K562 (cell line): Measurements from ENCODE around the gene TICRR. TPM values are rescaled to one million over a fixed set of nuclear protein-coding genes. Genes with fewer than 3 reads are reported as not detected.

Experiments used
- ATAC-seq: fragments of 200-7000 bp; cut with Tn5 transposase; 3 replicates; pipeline ENCODE4 v1.9.1; 2020; ENCODE audit warnings: moderate library complexity
- BruUV-seq: library from RNA; stranded (reverse); fragments of 400-500 nt; replicated peaks from 2 replicates; lab custom pipeline; 2021; lab: Mats Ljungman, UMichigan
- CTCF ChIA-PET: fragments of 300-600 bp; formaldehyde crosslinking; extraction: SDS; loops from one replicate; lab custom pipeline; 2021; ENCODE audit warnings: low intra/inter-chr PET ratio; lab: Yijun Ruan, JAX
- POLR2A ChIA-PET: fragments of 300-600, 350-650 bp; sonication (Branson Sonifier 250); formaldehyde crosslinking; extraction: SDS; loops from one replicate; lab custom pipeline; 2021; ENCODE audit warnings: antibody characterized with exemption, inconsistent platforms; lab: Yijun Ruan, JAX
- DNase-seq, 4 experiments: peaks; one replicate each; pipeline versions ENCODE4 v3.0.0 to v3.0.0-alpha.2; 2011 to 2018; ENCODE audit warnings: low spot score in 3 of 4, mixed read lengths in 3 of 4; ENCODE audit errors: extremely low read depth in 1 of 4
- FAIRE-seq: peaks from 2 replicates; lab custom pipeline; 2011; peaks lifted over from hg19 to GRCh38; lab: Jason Lieb, UNC
- H2AFZ ChIP-seq: 2 replicates; pipeline ENCODE4 v1.6.0; 2011; ENCODE audit warnings: low read depth, low read length, control low read depth, inconsistent platforms
- H3K27ac ChIP-seq: fragments of 200-600 bp; 3 replicates; pipeline ENCODE4 v1.8.0; 2011; ENCODE audit warnings: low read depth, mild to moderate bottlenecking, control low read depth, inconsistent platforms, low read length, moderate library complexity, mixed read lengths; ENCODE audit errors: extremely low read depth
- H3K27me3 ChIP-seq, 2 experiments: fragments of 300-600 bp in 1 of 2; 2 replicates in 1 of 2; 3 replicates in 1 of 2; pipeline versions ENCODE4 v1.6.0 to v1.8.0; 2011; ENCODE audit warnings: inconsistent platforms in 2 of 2, low read length in 2 of 2, mild to moderate bottlenecking in 1 of 2, mixed read lengths in 1 of 2, moderate library complexity in 1 of 2; ENCODE audit not compliant: control insufficient read depth in 2 of 2, insufficient read depth in 2 of 2
- H3K36me3 ChIP-seq: fragments of 300-600 bp; 3 replicates; pipeline ENCODE4 v1.8.0; 2011; ENCODE audit warnings: mild to moderate bottlenecking, low read length, inconsistent platforms; ENCODE audit not compliant: control insufficient read depth, insufficient read depth
- H3K4me1 ChIP-seq, 2 experiments: fragments of 200-600 bp in 1 of 2; replicated peaks in 1 of 2; 2 replicates in 1 of 2; 3 replicates in 1 of 2; pipeline versions ENCODE4 v1.5.1 to v1.8.0; 2011; ENCODE audit warnings: inconsistent platforms in 2 of 2, low read length in 2 of 2, mild to moderate bottlenecking in 1 of 2, mixed read lengths in 1 of 2, moderate library complexity in 1 of 2; ENCODE audit not compliant: control insufficient read depth in 2 of 2, insufficient read depth in 2 of 2
- H3K4me2 ChIP-seq: 2 replicates; pipeline ENCODE4 v1.6.1; 2011; ENCODE audit warnings: low read length, control low read depth, inconsistent platforms, mixed read lengths; ENCODE audit not compliant: insufficient read depth
- H3K4me3 ChIP-seq: fragments of 200-600 bp; sonication (generic), shearing (Covaris generic); 2 replicates; pipeline ENCODE4 v1.5.1; 2016; ENCODE audit warnings: control low read depth, inconsistent platforms
- H3K79me2 ChIP-seq: fragments of 200-600 bp; 3 replicates; pipeline ENCODE4 v1.8.0; 2011; ENCODE audit warnings: low read length, inconsistent platforms; ENCODE audit not compliant: control insufficient read depth, insufficient read depth
- H3K9ac ChIP-seq, 2 experiments: 2 replicates each; pipeline versions ENCODE4 v1.6.0 to v1.6.1; 2011; ENCODE audit warnings: low read depth in 2 of 2, low read length in 2 of 2, control low read depth in 1 of 2, inconsistent platforms in 1 of 2, mild to moderate bottlenecking in 1 of 2, mixed read lengths in 1 of 2; ENCODE audit not compliant: insufficient read depth in 1 of 2
- H3K9me1 ChIP-seq: one replicate; pipeline ENCODE4 v1.6.0; 2011; ENCODE audit warnings: inconsistent platforms, mild to moderate bottlenecking, low read length, moderate library complexity; ENCODE audit not compliant: control insufficient read depth, insufficient read depth
- H3K9me3 ChIP-seq: replicated peaks from 2 replicates; pipeline ENCODE4 v1.5.1; 2011; ENCODE audit warnings: low read depth, low read length, inconsistent platforms; ENCODE audit not compliant: control insufficient read depth, insufficient read depth
- H4K20me1 ChIP-seq: replicated peaks from 2 replicates; pipeline ENCODE4 v1.6.1; 2011; ENCODE audit warnings: low read length, inconsistent platforms, mixed read lengths; ENCODE audit not compliant: control insufficient read depth, insufficient read depth
- BCOR ChIP-seq: fragments of 450-650 bp; IDR thresholded peaks from 2 replicates; pipeline ENCODE4 v1.6.1; 2016
- CBX1 ChIP-seq: sonication (generic); IDR thresholded peaks from 2 replicates; pipeline ENCODE4 v1.6.1; 2016; ENCODE audit warnings: antibody characterized with exemption, low read depth, mild to moderate bottlenecking
- ELF4 ChIP-seq: fragments of 450-650 bp; formaldehyde crosslinking; IDR thresholded peaks from 2 replicates; pipeline ENCODE4 v1.4.0; 2022; ENCODE audit warnings: missing genetic modification characterization
- NUFIP1 ChIP-seq: fragments of 450-650 bp; IDR thresholded peaks from 2 replicates; pipeline ENCODE4 v1.6.1; 2018; ENCODE audit not compliant: partially characterized antibody
- RBM25 ChIP-seq: fragments of 200-400 bp; formaldehyde crosslinking; IDR thresholded peaks from 2 replicates; pipeline ENCODE4 v1.6.1; 2018; ENCODE audit warnings: low read length, low read depth, moderate library complexity; ENCODE audit not compliant: severe bottlenecking
- TRIM25 ChIP-seq: fragments of 450-650 bp; IDR thresholded peaks from 2 replicates; pipeline ENCODE4 v1.7.0; 2016; ENCODE audit warnings: borderline replicate concordance
- ZNF121 ChIP-seq: sonication (generic); formaldehyde crosslinking; conservative IDR thresholded peaks from 2 replicates; pipeline ENCODE4 v1.8.0; 2022; ENCODE audit warnings: missing genetic modification reagents
- ZNF146 ChIP-seq: IDR thresholded peaks from one replicate; pipeline ENCODE4 v1.6.1; 2018; ENCODE audit warnings: missing compliant biosample characterization; ENCODE audit not compliant: unreplicated experiment
- WGBS: fragments of 100-300 bp; shearing (Covaris generic); methylation state at CpG from one replicate; pipeline ENCODE4 v1.1.6; 2016; ENCODE audit warnings: low coverage, mixed read lengths; ENCODE audit not compliant: insufficient coverage; ENCODE audit errors: missing lambda C conversion rate; 5-methylcytosine and 5-hydroxymethylcytosine counted together
- in situ Hi-C: fragments of 300-500 bp; cut with MboI; formaldehyde crosslinking; loops from 4 replicates; pipeline ENCODE4 v1.15.0; 2018; ENCODE audit warnings: inconsistent platforms, mixed read lengths
- intact Hi-C: fragments of 100-400 bp; cut with micrococcal nuclease; formaldehyde crosslinking; loops from 2 replicates; pipeline ENCODE4 v1.14.2; 2022
- polyA plus RNA-seq, 8 experiments: library from polyadenylated mRNA; depleted of rRNA in 4 of 8; stranded (reverse) in 5 of 8; unstranded in 3 of 8; fragments of >200 nt; fragmentation: Nextera tagmentation in 2 of 8; fragmentation: Illumina TruSeq in 1 of 8; extraction: Ambion mirVana in 2 of 8; extraction: Trizol in 1 of 8; gene quantifications; 2 replicates each; pipeline versions ENCODE4 v1.2.1 to v1.2.3, GENCODE V29; 2011 to 2014; ENCODE audit warnings: inconsistent platforms in 1 of 8, missing spikeins in 1 of 8
- total RNA-seq, 7 experiments: library from RNA; depleted of rRNA in 6 of 7; stranded (reverse); fragments of >200 nt in 6 of 7; fragmentation: Illumina TruSeq in 2 of 7; extraction: Trizol in 2 of 7; gene quantifications; 2 replicates each; pipeline versions ENCODE4 v1.2.1 to v1.2.3, GENCODE V29; 2011 to 2021; ENCODE audit warnings: low replicate concordance in 1 of 7
- TF ChIP-seq, protein P1 (sequence below), 2 experiments: fragments of 450-650 bp in 1 of 2; sonication (generic) in 1 of 2; formaldehyde crosslinking in 1 of 2; IDR thresholded peaks in 1 of 2; conservative IDR thresholded peaks in 1 of 2; 2 replicates each; pipeline versions ENCODE4 v1.6.1 to v1.8.1; 2016 to 2023; ENCODE audit warnings: mild to moderate bottlenecking in 2 of 2, moderate library complexity in 2 of 2, inconsistent platforms in 1 of 2, missing genetic modification reagents in 1 of 2

The TICRR gene
- total and polyA plus RNA-seq, 9 of the 15 experiments (the other 6 are each of a cell fraction or from before 2014, with no cell fraction given): 0.84 to 22.9 (median 13.7) TPM

DNA sequence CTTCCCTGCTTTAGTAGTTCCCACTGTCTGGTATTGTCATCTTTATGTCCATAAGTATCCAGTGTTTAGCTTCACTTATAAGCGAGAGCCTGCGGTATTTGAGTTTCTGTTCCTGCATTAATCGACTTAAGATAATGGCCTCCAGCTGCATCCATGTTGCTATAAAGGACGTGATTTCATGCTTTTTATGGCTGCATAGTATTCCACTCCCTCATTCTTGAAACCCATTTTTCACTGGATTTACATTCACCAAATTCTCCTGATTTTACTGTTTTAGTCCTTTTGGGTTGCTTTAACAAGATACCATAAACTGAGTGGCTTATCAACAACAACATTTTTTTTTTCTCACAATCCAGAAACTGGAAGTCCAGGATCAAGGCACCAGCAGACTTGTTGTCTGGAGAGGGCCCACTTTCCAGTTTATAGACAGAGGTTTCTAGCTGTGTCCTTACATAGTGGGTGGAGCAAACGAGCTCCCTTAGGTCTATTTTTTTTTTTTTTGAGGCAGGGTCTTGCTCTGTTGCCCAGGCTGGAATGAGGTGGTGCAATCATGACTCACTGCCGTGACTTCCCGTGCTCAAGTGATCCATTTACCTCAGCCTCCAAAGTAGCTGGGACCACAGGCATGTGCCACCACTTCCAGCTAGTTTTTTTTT lies 6.1 kb upstream of the TICRR start:
- H3K27ac ChIP-seq: no peak overlapping the region
- TF ChIP-seq NUFIP1 (no peak), ZNF146 (CRISPR knock-in tag) (peak; percentile 80), ELF4 (no peak), BCOR (peak; percentile 25; the same call in 1 of the 2 replicates), RBM25 (peak; percentile 8), TRIM25 (no peak), ZNF121 (CRISPR knock-in tag) (peak; percentile 81), CBX1 (no peak)
- TF ChIP-seq, protein P1, sequence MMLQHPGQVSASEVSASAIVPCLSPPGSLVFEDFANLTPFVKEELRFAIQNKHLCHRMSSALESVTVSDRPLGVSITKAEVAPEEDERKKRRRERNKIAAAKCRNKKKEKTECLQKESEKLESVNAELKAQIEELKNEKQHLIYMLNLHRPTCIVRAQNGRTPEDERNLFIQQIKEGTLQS (IDR thresholded peaks at IDR 0.05): 0 out of 2 replicates have a peak, but pooled peaks have one; percentile 19
- TF ChIP-seq, protein P1 (CRISPR knock-in tag; conservative IDR thresholded peaks at IDR 0.05): no peak
- TF ChIP-seq, all 486 proteins: peak for 5
- Histone ChIP-seq H3K4me3 (no peak overlapping the region), H4K20me1 (no peaks in the 10 kb centered on the region), H3K27me3 (peaks cover 3 to 11% of the 10 kb centered on the region in 2 experiments; a peak in 3 of 5 replicates), H2AFZ (no peak overlapping the region), H3K9ac (no peak overlapping the region), H3K4me2 (no peak overlapping the region), H3K9me3 (no peaks in the 10 kb centered on the region), H3K79me2 (no peaks in the 10 kb centered on the region), H3K9me1 (no peaks in the 10 kb centered on the region), H3K36me3 (no peaks in the 10 kb centered on the region), H3K4me1 (no peaks in the 10 kb centered on the region)
- no peak for DNase-seq
- ChIA-PET POLR2A (no interaction called here), CTCF (interaction anchor here (0.7 kb wide), 1 partner anchor 29 kb away, joined by 4 read pairs; no protein-coding TSS in a partner anchor)
- 6% methylated on average over 6 of the region's 7 CpGs for WGBS
- no peak for ATAC-seq
- BruUV-seq: no TSS peak
- intact Hi-C loops: no loop called here
- in situ Hi-C loops: no loop called here
- no peak for FAIRE-seq
